Ectodermal cell (in vitro differentiated cells): ENCODE measurements around the gene LCN10.
"Not testable (repeated sequence)": the region's sequence is repeated elsewhere in the genome, so short reads cannot be mapped to it uniquely, and the experiment has no call there.

ENCODE experiments used
- H3K27ac ChIP-seq: 2 replicates; pipeline ENCODE4 v1.7.0; 2013; ENCODE audit warnings: mild to moderate bottlenecking, low read depth, low read length; ENCODE audit not compliant: insufficient read depth, poor library complexity, severe bottlenecking
- H3K27me3 ChIP-seq: 2 replicates; pipeline ENCODE4 v1.7.0; 2013; ENCODE audit warnings: mild to moderate bottlenecking, low read length; ENCODE audit not compliant: insufficient read depth, control insufficient read depth, poor library complexity, severe bottlenecking
- H3K36me3 ChIP-seq: one replicate; pipeline ENCODE4 v1.7.0; 2013; ENCODE audit warnings: low read length; ENCODE audit not compliant: control insufficient read depth, insufficient read depth
- H3K4me1 ChIP-seq: one replicate; pipeline ENCODE4 v1.7.0; 2013; ENCODE audit warnings: low read length; ENCODE audit not compliant: control insufficient read depth, insufficient read depth
- H3K4me3 ChIP-seq: 2 replicates; pipeline ENCODE4 v1.7.0; 2013; ENCODE audit warnings: low read depth, low read length, control low read depth; ENCODE audit not compliant: insufficient read depth
- H3K9me3 ChIP-seq: 2 replicates; pipeline ENCODE4 v1.7.0; 2013; ENCODE audit warnings: mild to moderate bottlenecking, low read length, moderate library complexity; ENCODE audit not compliant: control insufficient read depth
- WGBS, 2 experiments: methylation state at CpG; one replicate each; pipeline ENCODE4 v1.1.7; 2013; ENCODE audit warnings: missing lambda C conversion rate in 2 of 2; 5-methylcytosine and 5-hydroxymethylcytosine counted together

LCN10 gene

GRCh38 chr9:136785565-136786355, 43.0 kb upstream of the LCN10 start:
- 92 to 93% methylated on average over 23 of the region's 23 CpGs for WGBS, 2 experiments

GRCh38 chr9:136784997-136785361, 42.2 kb upstream of the LCN10 start:
- no peak overlapping the region for H3K27ac ChIP-seq
- no peaks in the 10 kb centered on the region for H3K27me3 ChIP-seq
- 91 to 96% methylated on average over 6 of the region's 6 CpGs for WGBS, 2 experiments
- H3K9me3 ChIP-seq: no peaks in the 10 kb centered on the region
- no peak overlapping the region for H3K4me3 ChIP-seq
- H3K4me1 ChIP-seq: peaks cover 2% of the 10 kb centered on the region
- no peaks in the 10 kb centered on the region for H3K36me3 ChIP-seq

More at GRCh38 chr9:136785565-136786355, 43.0 kb upstream of the LCN10 start:
- H3K9me3 ChIP-seq, H3K4me1 ChIP-seq, H3K36me3 ChIP-seq, H3K4me3 ChIP-seq, H3K27ac ChIP-seq, H3K27me3 ChIP-seq: not testable (repeated sequence)

- H3K27ac ChIP-seq: no peak overlapping the region
These were observed 41.7 kb upstream of the LCN10 start for GRCh38 chr9:136784249-136784996.

DNA sequence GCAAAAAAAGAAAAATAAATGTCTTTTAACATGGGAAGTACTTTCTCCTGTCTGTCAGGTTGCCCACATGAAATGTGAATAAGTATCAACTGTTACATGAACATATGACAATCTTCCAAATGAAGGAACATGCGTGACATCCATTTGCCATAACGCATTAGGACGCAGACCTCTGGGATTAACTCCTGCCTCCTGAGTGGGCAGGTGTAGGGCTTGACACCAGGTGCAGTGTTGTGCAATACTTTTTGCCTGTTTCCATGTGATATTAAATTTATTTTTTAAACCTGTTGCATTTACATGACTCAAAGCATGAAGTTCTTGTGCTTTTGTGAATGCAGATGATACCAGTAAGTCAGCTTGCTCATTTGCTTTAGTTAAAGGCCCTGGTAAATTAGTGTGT, 39.7 kb upstream of the LCN10 start:
- Histone ChIP-seq H3K27me3 (peaks cover 10% of the 10 kb centered on the region), H3K4me1 (no peaks in the 10 kb centered on the region)
- 91 to 97% methylated on average over 3 of the region's 3 CpGs for WGBS, 2 experiments

More at GRCh38 chr9:136784249-136784996, 41.7 kb upstream of the LCN10 start:
- Histone ChIP-seq H3K36me3 (no peaks in the 10 kb centered on the region), H3K4me1 (no peaks in the 10 kb centered on the region), H3K27me3 (no peaks in the 10 kb centered on the region), H3K9me3 (no peaks in the 10 kb centered on the region), H3K4me3 (no peak overlapping the region)
- WGBS, 2 experiments: 71 to 81% methylated on average over 9 of the region's 9 CpGs

GRCh38 chr9:136779808-136780207, 37.1 kb upstream of the LCN10 start:
- Histone ChIP-seq H3K9me3 (no peaks in the 10 kb centered on the region), H3K36me3 (no peaks in the 10 kb centered on the region), H3K27ac (no peak overlapping the region), H3K27me3 (peaks cover 10% of the 10 kb centered on the region), H3K4me1 (no peaks in the 10 kb centered on the region), H3K4me3 (no peak overlapping the region)
- WGBS, 2 experiments: 72 to 73% methylated on average over 5 of the region's 5 CpGs

More for the DNA sequence above, 39.7 kb upstream of the LCN10 start:
- H3K27ac ChIP-seq: no peak overlapping the region
- no peaks in the 10 kb centered on the region for H3K36me3 ChIP-seq
- no peak overlapping the region for H3K4me3 ChIP-seq
- H3K9me3 ChIP-seq: no peaks in the 10 kb centered on the region

- no peak overlapping the region for H3K27ac ChIP-seq
These were observed 34.6 kb upstream of the LCN10 start for GRCh38 chr9:136777359-136777758.

DNA sequence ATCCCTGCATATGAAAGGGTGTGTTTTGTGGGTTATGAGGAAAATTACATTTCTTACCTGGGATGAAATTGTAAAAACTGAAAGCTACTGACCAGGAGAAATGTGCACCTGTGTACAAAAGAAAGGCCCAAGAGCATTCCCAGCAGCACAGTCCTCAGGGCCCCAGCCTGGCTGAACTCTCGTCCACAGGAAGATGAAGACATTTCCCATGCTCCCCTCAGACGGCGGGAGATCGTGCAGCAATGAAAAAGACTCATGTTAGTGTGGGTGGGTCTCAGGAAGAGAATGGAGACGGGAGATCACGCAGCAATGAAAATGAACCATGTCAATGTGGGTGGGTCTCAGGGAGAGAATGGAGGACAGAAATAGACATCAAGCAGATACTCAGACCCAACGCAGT, 34.2 kb upstream of the LCN10 start:
- Histone ChIP-seq H3K27ac (no peak overlapping the region), H3K27me3 (peaks cover 10% of the 10 kb centered on the region), H3K36me3 (no peaks in the 10 kb centered on the region), H3K4me1 (no peaks in the 10 kb centered on the region), H3K4me3 (no peak overlapping the region), H3K9me3 (no peaks in the 10 kb centered on the region)
- 90% methylated on average over 7 of the region's 7 CpGs for WGBS, 2 experiments

More at GRCh38 chr9:136777359-136777758, 34.6 kb upstream of the LCN10 start:
- no peaks in the 10 kb centered on the region for H3K36me3 ChIP-seq
- no peaks in the 10 kb centered on the region for H3K9me3 ChIP-seq
- peaks cover 10% of the 10 kb centered on the region for H3K27me3 ChIP-seq
- no peaks in the 10 kb centered on the region for H3K4me1 ChIP-seq
- 84 to 86% methylated on average over 14 of the region's 14 CpGs for WGBS, 2 experiments
- no peak overlapping the region for H3K4me3 ChIP-seq

DNA sequence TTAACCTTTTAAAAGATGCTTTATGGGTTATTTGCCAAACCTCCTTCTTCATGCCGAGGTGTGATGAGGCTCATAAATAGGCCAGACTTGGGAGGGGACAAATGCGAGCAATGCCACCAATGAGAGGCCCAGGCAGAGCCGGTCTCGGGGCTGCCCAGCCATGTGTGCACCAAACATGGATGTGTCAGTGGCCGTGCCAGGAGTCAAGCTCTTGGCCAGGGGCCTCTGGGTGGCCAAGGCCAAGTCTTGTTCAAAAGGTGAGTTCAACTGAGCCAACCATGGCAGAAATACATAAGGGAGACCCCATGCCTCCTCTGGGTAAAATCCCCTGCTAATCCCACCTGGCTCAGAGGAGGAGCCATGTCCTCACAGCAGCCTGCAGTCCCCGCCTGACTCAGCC, 32.5 kb upstream of the LCN10 start:
- H3K36me3 ChIP-seq: no peaks in the 10 kb centered on the region
- peaks cover 10% of the 10 kb centered on the region for H3K27me3 ChIP-seq
- H3K27ac ChIP-seq: no peak overlapping the region
- H3K9me3 ChIP-seq: no peaks in the 10 kb centered on the region
- no peak overlapping the region for H3K4me3 ChIP-seq
- no peaks in the 10 kb centered on the region for H3K4me1 ChIP-seq
- 93 to 94% methylated on average over 6 of the region's 6 CpGs for WGBS, 2 experiments

- H3K4me3 ChIP-seq: no peak overlapping the region
- 88 to 92% methylated on average over 12 of the region's 12 CpGs for WGBS, 2 experiments
- no peak overlapping the region for H3K27ac ChIP-seq
- H3K36me3 ChIP-seq: no peaks in the 10 kb centered on the region
- no peaks in the 10 kb centered on the region for H3K9me3 ChIP-seq
- no peaks in the 10 kb centered on the region for H3K4me1 ChIP-seq
- H3K27me3 ChIP-seq: peaks cover 10% of the 10 kb centered on the region
These were observed 31.8 kb upstream of the LCN10 start for GRCh38 chr9:136774416-136775045.
